GM21737 (cell line): ENCODE data around the gene METTL24.
"Not testable (repeated sequence)": the region's sequence is repeated elsewhere in the genome, so short reads cannot be mapped to it uniquely, and the experiment has no call there.

Experiments
- ATAC-seq: cut with Tn5 transposase; IDR thresholded peaks from one replicate; pipeline ENCODE4 v1.9.1; 2021; ENCODE audit warnings: mild to moderate bottlenecking, moderate library complexity; ENCODE audit not compliant: unreplicated experiment

METTL24 gene

DNA sequence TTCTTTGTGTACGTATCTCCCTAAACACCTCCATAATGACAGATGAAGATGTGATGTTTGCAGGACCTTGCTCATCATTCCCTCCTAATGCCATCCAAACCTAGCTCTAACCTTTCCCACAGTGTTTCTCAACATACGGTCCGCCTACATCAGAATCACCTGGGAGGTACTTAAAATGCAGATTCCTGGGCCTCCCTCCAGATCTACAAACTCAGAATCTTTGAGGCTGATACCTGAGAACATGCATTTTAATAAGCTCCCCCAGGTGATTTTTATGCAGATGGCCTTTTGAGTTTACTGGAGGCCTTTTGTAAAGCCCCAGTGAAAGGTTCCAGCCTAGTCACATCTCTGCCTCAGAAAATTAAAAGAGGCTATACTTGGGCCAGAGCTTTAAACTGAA is 40.5 kb downstream of the METTL24 start:
- ATAC-seq = no peak

DNA sequence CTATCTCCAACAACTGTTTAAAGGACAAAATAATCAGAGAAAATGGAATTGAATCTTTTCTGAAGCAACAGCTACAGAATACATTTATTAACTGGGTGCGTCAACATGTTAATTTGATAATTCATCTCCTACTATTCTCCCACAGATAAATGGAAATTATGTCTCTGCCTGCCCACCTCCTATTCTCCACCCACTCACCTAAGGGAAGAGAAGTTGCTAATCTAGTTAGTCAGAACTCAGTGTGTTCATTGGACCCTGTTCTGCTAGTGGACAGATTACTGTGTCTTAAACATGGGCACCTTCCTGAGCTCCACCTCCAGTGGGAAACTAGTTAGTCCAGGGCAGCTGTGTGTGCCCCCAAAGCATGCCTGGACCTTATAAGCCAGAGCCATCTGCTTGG is 41.0 kb downstream of the METTL24 start:
- ATAC-seq = no peak

GRCh38 chr6:110315869-110316398 is 42.2 kb downstream of the METTL24 start:
- ATAC-seq = no peak

- no peak for ATAC-seq
Measured at GRCh38 chr6:110315207-110315868, 42.8 kb downstream of the METTL24 start.

GRCh38 chr6:110310861-110311446 is 47.2 kb downstream of the METTL24 start:
- no peak for ATAC-seq

- not testable (repeated sequence) for ATAC-seq
Measured at GRCh38 chr6:110309432-110309831, 48.7 kb downstream of the METTL24 start.

DNA sequence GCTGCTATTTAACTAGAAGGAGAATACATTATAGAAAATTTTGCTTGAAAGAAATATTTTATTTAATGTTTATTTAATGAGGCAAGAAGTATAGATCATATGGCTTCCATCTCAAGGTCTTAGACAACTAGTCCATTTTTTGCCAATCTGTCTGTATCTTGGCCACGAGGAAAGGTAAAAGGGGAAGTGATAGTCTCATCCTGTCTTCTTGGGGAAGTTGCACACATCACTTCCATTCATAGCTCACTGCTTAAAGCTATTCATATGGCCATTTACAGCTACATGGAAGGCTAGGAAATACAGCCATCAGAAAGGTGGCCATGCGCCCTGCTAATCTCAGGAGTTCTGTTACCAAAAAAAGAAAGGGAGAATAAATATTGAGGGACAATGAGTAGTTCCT is 50.8 kb downstream of the METTL24 start:
- ATAC-seq = no peak

DNA sequence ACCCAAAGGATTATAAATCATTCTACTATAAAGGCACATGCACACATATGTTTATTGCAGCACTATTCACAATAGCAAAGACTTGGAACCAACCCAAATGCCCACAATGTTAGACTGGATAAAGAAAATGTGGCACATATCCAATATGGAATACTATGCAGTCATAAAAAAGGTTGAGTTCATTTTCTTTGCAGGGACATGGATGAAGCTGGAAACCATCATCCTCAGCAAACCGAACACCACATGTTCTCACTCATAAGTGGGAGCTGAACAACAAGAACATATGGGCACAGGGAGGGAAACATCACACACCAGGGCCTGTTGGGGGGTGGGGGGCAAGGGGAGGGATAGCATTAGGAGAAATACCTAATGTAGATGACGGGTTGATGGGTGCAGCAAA is 52.3 kb downstream of the METTL24 start:
- not testable (repeated sequence) for ATAC-seq

- not testable (repeated sequence) for ATAC-seq
Measured at GRCh38 chr6:110303692-110304091, 54.5 kb downstream of the METTL24 start.

- no peak for ATAC-seq
Measured at GRCh38 chr6:110298916-110299315, 59.2 kb downstream of the METTL24 start.

DNA sequence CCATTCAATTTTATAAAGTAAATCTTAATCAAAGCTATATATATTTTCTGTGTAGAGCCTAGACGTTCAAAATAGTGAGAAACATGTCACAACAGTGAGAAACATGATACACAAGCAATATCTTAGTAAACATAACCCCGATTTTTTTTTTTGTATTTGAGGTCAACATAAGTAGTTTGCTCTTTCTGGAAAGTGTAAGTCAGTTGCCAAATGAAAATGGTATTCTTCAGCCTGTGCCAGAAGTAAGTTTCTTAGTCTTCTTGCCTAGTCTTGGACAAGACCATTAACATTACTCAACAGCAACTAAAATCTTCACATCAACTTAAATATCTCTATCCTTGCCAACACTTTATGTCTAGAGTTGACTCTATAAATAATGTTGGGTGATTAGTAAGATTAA is 59.7 kb downstream of the METTL24 start:
- ATAC-seq = no peak

- no peak for ATAC-seq
Measured at GRCh38 chr6:110296241-110297025, 61.7 kb downstream of the METTL24 start.

GRCh38 chr6:110295451-110296165 is 62.5 kb downstream of the METTL24 start:
- no peak for ATAC-seq

- ATAC-seq = no peak
Measured at GRCh38 chr6:110287462-110288341, 70.4 kb downstream of the METTL24 start.

DNA sequence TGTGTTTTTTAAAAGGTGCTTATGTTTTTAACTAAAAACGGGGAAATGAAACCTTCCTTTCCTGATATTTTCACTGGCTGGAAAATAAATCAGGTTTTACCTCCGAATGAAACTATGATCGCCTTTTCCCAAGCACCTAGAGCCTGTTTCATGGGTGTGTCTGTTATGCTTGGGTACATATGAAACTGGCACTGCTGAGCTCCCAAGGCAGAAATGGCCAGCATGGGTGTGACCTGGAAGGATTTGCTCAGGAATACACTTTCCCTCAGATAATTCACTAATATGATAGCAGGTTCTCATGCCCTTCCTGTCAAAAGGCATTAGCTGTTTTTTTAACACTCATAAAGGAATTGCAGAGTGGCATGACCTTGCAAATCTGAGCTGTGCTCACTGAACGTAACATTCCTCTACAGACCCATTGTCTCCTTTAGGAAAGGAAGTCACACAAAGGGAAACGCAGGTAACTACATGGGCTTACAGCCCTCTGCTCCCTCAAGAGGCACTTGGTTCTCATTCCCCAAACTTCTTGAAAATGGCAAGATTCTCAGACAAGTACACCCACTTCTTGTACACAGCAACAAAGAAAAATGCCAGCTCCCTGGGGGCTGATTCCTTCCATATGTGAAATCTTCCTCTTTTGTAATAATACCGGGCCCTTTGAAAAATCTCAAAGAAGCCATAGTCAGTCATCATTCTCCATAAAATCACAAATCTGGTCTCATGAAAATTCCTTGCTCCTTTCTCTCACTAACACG is 72.7 kb downstream of the METTL24 start:
- ATAC-seq = no peak

DNA sequence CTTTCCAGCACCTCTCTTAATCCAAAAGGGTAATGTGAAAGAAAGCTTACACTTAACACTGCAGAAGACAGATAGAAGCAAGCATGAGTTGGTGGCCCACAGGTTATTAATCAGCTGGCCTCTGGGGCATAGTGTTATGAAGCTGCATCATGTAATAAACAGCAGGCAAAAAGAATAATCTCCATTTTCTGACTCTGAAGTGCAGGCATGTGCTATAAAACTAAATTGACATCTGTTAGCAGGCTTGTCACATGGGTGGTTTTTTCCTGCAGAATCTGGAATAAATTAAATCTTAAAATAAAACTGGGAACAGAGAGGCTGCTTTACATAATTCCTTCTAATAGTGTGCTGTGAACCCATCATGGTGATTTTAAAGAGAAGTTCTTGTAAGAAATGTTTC is 73.3 kb downstream of the METTL24 start:
- ATAC-seq = no peak

- no peak for ATAC-seq
Measured at GRCh38 chr6:110283657-110284056, 74.5 kb downstream of the METTL24 start.

DNA sequence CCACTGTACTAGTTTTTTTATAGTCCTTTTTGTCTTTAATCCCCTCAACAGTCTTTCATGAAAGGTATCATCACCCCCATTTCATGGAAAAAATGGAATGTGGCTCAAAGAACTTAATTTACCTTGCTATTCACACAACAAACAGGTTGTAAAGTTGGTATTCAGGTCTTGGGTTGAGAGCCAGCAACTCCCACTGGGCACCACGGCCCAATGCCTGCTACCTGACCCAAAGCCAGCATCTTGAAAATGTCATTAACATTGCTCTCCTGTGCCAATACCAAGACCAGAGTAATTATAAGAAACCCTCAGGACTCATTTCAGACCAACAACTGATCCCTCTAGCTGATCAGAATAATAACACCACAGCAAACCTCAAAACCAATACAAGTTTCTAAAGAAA is 75.7 kb downstream of the METTL24 start:
- ATAC-seq = no peak

DNA sequence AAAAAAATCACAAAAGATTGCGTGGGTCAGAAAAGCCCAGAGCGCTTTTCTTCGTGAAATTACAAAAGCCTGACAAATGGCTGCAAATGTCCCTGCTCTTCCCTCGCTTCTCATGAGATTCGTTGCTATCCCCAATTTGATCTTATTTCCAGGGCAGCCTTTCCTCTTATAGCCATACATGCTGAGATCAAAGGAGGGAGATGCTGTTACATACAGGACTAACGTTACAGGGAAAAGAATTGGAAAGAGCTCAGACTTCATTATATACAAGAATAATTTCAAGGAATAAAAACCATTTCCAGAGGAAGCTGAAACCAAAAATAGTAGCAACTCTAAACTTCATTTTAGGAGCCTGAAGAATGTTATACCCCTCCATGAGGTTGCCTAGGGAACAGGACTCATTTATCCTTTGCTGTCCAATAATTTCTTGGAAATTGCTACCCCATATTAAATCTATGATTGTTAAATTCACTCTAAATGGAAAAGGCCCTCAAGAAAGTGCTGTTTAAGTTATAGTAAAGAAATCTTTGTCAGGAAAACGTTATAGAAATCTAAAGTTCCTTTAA is 81.0 kb downstream of the METTL24 start:
- no peak for ATAC-seq
